Spinal cord (tissue), 10 donors: ENCODE data around the gene HSF2BP. TPM values are rescaled to one million over a fixed set of nuclear protein-coding genes. Genes with fewer than 3 reads are reported as not detected.

ENCODE experiments used
- DNase-seq, 6 donors: peaks; one replicate each; pipeline versions ENCODE4 v3.0.0 to v3.0.0-alpha.2; 2013 to 2015; ENCODE audit warnings: low spot score in 6 of 6, low read depth in 4 of 6
- H3K27ac ChIP-seq: one replicate; pipeline ENCODE4 v1.5.1; 2013; ENCODE audit warnings: low read depth, low read length, control low read depth
- H3K27me3 ChIP-seq: one replicate; pipeline ENCODE4 v1.6.1; 2013; ENCODE audit warnings: low read length; ENCODE audit not compliant: control insufficient read depth, insufficient read depth
- H3K36me3 ChIP-seq: one replicate; pipeline ENCODE4 v1.6.1; 2013; ENCODE audit warnings: low read length; ENCODE audit not compliant: control insufficient read depth, insufficient read depth
- H3K4me1 ChIP-seq: one replicate; pipeline ENCODE4 v1.6.1; 2013; ENCODE audit warnings: low read length; ENCODE audit not compliant: control insufficient read depth, insufficient read depth
- H3K4me3 ChIP-seq: one replicate; pipeline ENCODE4 v1.5.1; 2013; ENCODE audit warnings: low read depth, low read length, control low read depth
- H3K9me3 ChIP-seq: one replicate; pipeline ENCODE4 v1.6.1; 2013; ENCODE audit warnings: low read length; ENCODE audit not compliant: control insufficient read depth, insufficient read depth
- WGBS: methylation state at CpG from one replicate; pipeline ENCODE4 v1.1.5; 2013; ENCODE audit warnings: missing lambda C conversion rate; ENCODE audit not compliant: insufficient coverage; 5-methylcytosine and 5-hydroxymethylcytosine counted together
- polyA plus RNA-seq, 2 donors: library from polyadenylated mRNA; unstranded; fragments of 120-200 nt; gene quantifications; one replicate each; pipeline ENCODE4 v1.2.1, GENCODE V29; 2013; ENCODE audit not compliant: insufficient read length in 2 of 2
- total RNA-seq, 2 donors: library from RNA; depleted of rRNA in 1 of 2; stranded (reverse); fragments of 120-200 nt in 1 of 2; fragments of >200 nt in 1 of 2; gene quantifications; one replicate each; pipeline versions ENCODE4 v1.2.3 to v1.2.4, GENCODE V29; 2013 to 2014
- donor health status: healthy.

Gene HSF2BP
- total and polyA plus RNA-seq, 4 donors = 1.3 to 2.0 (median 1.4) TPM

DNA sequence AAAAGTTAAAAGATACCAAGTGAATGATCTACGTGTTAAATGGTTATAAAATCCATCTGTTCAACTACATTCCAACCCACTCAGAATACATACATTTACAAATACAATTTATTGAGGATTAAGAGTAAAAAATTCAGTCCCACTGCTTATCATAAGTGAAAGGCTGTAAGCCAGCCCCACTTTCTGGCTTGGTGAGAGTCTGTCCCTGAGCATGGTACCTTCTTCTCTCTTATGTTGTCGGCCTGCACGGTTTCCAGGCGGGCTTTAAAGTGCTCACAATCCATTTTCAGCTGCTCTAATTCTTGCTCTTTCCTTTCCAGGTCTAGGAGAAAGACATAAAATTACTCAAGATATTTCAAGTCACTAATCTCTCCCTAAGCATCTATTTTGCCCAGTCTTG, 15.2 kb downstream of the HSF2BP start:
- Histone ChIP-seq H3K9me3 (no peaks in the 10 kb centered on the region), H3K27ac (peak overlapping the region; percentile 25), H3K36me3 (no peaks in the 10 kb centered on the region), H3K27me3 (no peaks in the 10 kb centered on the region), H3K4me3 (no peak overlapping the region), H3K4me1 (peaks cover 3% of the 10 kb centered on the region)
- WGBS = 75% methylated on average over 3 of the region's 4 CpGs
- DNase-seq = peak in 1 of 6 donors; percentile 64

DNA sequence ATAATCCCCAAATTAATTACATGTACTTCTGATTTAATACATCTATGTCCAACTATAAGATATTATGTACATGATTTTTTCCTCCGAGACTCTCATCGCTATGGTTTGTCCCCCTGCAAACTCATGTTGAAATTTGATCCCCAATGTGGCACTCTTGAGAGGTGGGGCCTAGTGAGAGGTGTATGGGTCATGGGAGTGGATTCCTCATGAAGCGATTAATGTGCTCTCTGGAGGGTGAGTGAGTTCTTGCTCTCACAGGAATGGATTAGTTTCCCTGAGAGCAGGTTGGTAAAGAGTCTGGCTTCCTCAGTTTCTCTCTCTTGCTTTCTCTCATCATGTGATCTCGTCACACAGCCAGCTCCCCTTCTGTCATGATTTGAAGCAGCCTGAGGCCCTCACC, 16.1 kb downstream of the HSF2BP start:
- Histone ChIP-seq H3K27ac (no peak overlapping the region), H3K4me1 (peaks cover 3% of the 10 kb centered on the region), H3K36me3 (no peaks in the 10 kb centered on the region), H3K9me3 (no peaks in the 10 kb centered on the region), H3K27me3 (no peaks in the 10 kb centered on the region), H3K4me3 (no peak overlapping the region)
- 92% methylated on average over 3 of the region's 4 CpGs for WGBS
- DNase-seq = no peak

DNA sequence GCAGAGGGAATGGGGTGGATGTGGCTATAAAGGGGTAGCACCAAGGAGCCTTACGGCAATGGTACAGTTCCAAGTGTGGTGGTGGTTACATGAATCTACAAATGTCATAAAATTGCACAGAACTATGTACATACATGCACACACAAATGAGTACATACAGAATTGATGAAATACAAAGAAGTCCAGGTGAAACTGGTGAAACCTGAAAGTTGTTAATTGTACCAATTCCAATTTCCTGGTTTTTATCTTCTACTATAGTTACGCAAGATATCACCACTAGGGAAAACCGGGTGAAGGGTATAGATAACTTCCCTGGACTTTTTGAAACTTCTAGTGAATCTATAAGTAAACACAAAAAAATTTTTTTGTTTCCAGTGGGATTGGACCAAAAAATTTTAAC, 18.9 kb downstream of the HSF2BP start:
- WGBS = no CpG with 5 or more reads among the region's 3 CpGs
- Histone ChIP-seq H3K36me3 (no peaks in the 10 kb centered on the region), H3K27ac (no peak overlapping the region), H3K4me1 (peaks cover 3% of the 10 kb centered on the region), H3K9me3 (no peaks in the 10 kb centered on the region), H3K27me3 (no peaks in the 10 kb centered on the region), H3K4me3 (no peak overlapping the region)
- no peak for DNase-seq

DNA sequence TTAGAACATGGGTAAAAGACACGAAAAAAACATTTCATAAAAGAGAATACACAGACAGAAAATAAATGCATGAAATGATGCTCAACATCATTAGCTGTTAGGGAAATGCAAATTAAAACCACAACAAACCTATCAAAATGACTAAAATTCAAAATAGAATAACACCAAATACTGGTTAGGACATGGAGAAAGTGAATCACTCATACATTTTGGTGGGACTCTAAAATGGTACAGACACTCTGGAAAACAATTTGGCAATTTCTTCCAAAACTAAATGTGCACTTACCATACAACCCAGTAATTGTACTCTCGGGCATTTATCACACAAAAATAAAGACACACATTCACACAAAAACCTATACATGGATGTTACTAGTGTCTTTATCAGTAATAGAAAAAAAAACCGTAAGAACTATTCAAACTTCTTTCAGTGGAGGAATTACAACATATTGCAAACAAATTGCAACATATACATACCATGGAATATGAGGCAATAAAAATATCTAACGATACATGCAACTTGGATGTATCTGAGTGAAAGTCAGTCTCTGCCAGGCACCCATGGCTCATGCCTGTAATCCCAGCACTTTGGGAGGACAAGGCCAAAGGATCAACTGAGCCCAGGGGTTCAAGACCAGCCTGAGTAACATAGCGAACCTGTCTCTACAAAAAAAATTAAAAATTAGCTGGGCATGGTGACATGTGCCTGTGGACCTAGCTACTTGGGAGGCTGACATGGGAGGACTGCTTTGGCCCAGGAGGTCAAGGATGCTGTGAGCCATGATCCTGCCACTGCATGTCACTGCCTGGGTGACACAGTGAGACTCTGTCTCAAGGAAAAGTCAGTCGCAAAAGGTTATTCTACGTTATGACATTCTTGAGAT, 19.6 kb downstream of the HSF2BP start:
- 100% methylated on average over 4 of the region's 7 CpGs for WGBS
- Histone ChIP-seq H3K27ac (no peak overlapping the region), H3K36me3 (no peaks in the 10 kb centered on the region), H3K9me3 (no peaks in the 10 kb centered on the region), H3K4me3 (no peak overlapping the region), H3K4me1 (peaks cover 3% of the 10 kb centered on the region), H3K27me3 (no peaks in the 10 kb centered on the region)
- no peak for DNase-seq

DNA sequence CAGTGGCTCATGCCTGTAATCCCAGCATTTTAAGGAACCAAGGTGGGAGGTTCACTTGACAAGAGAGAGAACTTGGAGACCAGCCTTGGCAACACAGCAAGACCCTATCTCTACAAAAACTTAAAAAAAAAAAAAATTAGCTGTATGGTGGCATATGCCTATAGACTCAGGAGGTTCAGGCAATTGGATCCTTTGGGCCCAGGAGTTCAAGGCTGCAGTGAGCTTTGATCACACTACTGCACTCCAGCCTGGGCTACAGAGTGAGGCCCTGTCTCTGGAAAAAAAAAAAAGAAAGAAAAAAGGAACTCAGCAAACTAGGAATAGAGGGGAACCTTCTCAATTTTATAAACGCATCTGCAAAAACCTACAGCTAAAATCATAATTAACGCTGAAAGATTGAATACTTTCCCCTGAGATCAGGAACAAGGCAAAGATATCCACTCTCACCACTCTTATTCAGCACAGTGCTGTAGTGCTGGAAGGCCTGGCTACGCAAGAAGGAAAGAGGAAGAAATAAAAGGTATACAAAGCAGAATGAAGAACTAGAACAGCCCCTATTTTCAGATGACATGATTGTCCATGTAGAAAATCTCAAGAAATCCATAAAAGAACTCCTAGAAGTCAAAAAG, 21.6 kb downstream of the HSF2BP start:
- DNase-seq = no peak
- Histone ChIP-seq H3K27me3 (no peaks in the 10 kb centered on the region), H3K4me1 (no peaks in the 10 kb centered on the region), H3K36me3 (no peaks in the 10 kb centered on the region), H3K27ac (no peak overlapping the region), H3K4me3 (no peak overlapping the region), H3K9me3 (no peaks in the 10 kb centered on the region)
- WGBS = 80% methylated on average over 1 of the region's 3 CpGs

DNA sequence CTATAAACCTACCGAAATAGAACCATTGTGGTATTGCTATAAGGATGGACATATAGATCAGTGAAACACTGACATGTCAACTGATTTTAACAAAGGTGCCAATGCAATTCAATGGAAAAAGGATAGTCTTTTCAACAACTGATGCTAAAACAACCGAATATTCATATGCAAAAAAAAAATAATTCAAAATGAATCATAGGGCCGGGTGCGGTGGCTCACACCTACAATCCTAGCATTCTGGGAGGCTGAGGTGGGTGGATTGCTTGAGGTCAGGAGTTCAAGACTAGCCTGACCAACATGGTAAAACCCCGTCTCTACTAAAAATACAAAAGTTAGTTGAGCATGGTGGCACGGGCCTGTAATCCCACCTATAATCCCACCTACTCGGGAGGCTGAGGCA, 23.9 kb downstream of the HSF2BP start:
- Histone ChIP-seq H3K27ac (no peak overlapping the region), H3K4me1 (no peaks in the 10 kb centered on the region), H3K9me3 (no peaks in the 10 kb centered on the region), H3K27me3 (no peaks in the 10 kb centered on the region), H3K36me3 (peaks cover 11% of the 10 kb centered on the region), H3K4me3 (no peak overlapping the region)
- no CpG with 5 or more reads among the region's 7 CpGs for WGBS
- DNase-seq = no peak

DNA sequence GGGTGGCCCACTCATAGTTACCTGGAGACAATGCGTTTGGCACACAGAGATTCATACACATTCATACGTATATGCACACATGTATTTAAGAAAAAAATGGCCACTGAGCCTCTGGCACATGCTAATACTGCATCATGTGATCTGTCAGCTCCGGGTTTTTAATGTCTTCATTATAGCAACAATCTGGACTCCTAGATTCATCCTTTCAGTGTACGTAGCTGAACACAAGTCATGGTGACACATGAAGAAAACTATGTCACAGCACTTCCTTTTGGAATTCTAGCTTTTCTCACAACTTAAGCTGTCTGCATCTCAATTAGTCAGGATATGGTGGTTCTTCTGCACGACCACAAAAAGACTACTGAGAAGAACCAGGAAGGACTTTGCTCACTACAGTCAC, 24.7 kb downstream of the HSF2BP start:
- H3K27me3 ChIP-seq = no peaks in the 10 kb centered on the region
- DNase-seq = peak in 1 of 6 donors; percentile 35
- peaks cover 11% of the 10 kb centered on the region for H3K36me3 ChIP-seq
- no peaks in the 10 kb centered on the region for H3K4me1 ChIP-seq
- H3K4me3 ChIP-seq = no peak overlapping the region
- WGBS = 67% methylated on average over 5 of the region's 5 CpGs
- H3K27ac ChIP-seq = no peak overlapping the region
- no peaks in the 10 kb centered on the region for H3K9me3 ChIP-seq

DNA sequence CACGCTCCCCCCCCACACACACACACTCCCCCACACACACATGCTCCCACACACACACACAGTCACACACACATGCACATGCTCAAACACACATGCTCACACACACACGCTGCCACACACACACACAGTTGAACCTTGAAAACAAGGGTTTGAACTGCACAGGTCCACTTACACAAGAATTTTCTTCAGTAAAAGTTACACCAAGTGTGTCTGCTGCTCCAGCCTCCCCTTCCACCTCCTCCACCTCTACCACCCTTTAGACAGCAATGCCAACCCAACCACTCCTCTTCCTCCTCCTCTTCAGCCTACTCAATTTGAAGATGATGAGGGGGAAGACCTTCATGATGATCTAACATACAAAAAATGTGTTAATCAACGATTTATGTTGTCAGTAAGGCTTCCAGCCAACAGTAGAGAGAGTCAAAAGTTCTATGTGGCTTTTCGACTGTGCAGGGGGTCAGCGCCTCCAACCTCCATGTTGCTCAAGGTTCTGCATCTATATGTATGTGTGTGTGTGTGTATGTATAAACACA, 26.8 kb downstream of the HSF2BP start:
- no peak overlapping the region for H3K27ac ChIP-seq
- H3K27me3 ChIP-seq = no peaks in the 10 kb centered on the region
- H3K36me3 ChIP-seq = peaks cover 11% of the 10 kb centered on the region
- DNase-seq = no peak
- no peaks in the 10 kb centered on the region for H3K9me3 ChIP-seq
- H3K4me1 ChIP-seq = no peaks in the 10 kb centered on the region
- H3K4me3 ChIP-seq = no peak overlapping the region
- WGBS = 78% methylated on average over 2 of the region's 5 CpGs

DNA sequence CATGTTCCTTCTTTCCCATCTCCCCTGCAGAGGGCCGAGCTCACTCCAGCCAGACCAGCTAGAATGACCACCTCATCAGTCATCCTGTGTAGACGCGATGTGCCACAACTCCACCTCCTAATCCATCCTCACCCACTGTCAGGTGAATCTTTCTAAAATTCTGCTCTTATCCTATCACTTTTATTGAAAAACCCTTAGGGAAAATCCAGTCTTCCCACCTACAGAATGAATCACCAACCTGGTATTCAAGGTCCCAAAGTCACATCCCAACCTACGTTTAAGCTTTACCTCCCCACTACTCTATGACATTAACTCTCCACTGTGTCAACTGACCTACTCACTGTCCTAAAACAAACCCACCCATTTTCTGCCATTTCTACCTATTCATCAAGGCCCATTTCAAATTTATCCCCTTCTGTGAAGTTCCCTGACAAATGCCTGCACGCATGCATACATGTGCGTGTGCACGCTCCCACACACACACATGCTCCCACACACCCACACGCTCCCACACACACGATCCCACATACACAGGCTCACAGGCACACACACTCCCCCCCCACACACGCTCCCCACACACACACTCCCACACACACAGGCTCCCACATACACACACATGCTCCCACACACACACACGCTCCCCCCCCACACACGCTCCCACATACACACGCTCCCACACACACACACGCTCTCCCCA, 27.7 kb downstream of the HSF2BP start:
- no peak for DNase-seq
- Histone ChIP-seq H3K27ac (no peak overlapping the region), H3K4me3 (no peak overlapping the region), H3K36me3 (peaks cover 11% of the 10 kb centered on the region), H3K4me1 (no peaks in the 10 kb centered on the region), H3K9me3 (no peaks in the 10 kb centered on the region), H3K27me3 (no peaks in the 10 kb centered on the region)
- 89% methylated on average over 13 of the region's 14 CpGs for WGBS
